K562 (cell line): ENCODE measurements around the gene KLHL6. TPM values are rescaled to one million over a fixed set of nuclear protein-coding genes. Genes with fewer than 3 reads are reported as not detected.

ENCODE experiments used
- ATAC-seq: fragments of 200-7000 bp; cut with Tn5 transposase; 3 replicates; pipeline ENCODE4 v1.9.1; 2020; ENCODE audit warnings: moderate library complexity
- BruUV-seq: library from RNA; stranded (reverse); fragments of 400-500 nt; replicated peaks from 2 replicates; lab custom pipeline; 2021; lab: Mats Ljungman, UMichigan
- CTCF ChIA-PET: fragments of 300-600 bp; formaldehyde crosslinking; extraction: SDS; loops from one replicate; lab custom pipeline; 2021; ENCODE audit warnings: low intra/inter-chr PET ratio; lab: Yijun Ruan, JAX
- POLR2A ChIA-PET: fragments of 300-600, 350-650 bp; sonication (Branson Sonifier 250); formaldehyde crosslinking; extraction: SDS; loops from one replicate; lab custom pipeline; 2021; ENCODE audit warnings: antibody characterized with exemption, inconsistent platforms; lab: Yijun Ruan, JAX
- DNase-seq, 4 experiments: peaks; one replicate each; pipeline versions ENCODE4 v3.0.0 to v3.0.0-alpha.2; 2011 to 2018; ENCODE audit warnings: low spot score in 3 of 4, mixed read lengths in 3 of 4; ENCODE audit errors: extremely low read depth in 1 of 4
- FAIRE-seq: peaks from 2 replicates; lab custom pipeline; 2011; peaks lifted over from hg19 to GRCh38; lab: Jason Lieb, UNC
- H2AFZ ChIP-seq: 2 replicates; pipeline ENCODE4 v1.6.0; 2011; ENCODE audit warnings: low read depth, low read length, control low read depth, inconsistent platforms
- H3K27ac ChIP-seq: fragments of 200-600 bp; 3 replicates; pipeline ENCODE4 v1.8.0; 2011; ENCODE audit warnings: low read depth, mild to moderate bottlenecking, control low read depth, inconsistent platforms, low read length, moderate library complexity, mixed read lengths; ENCODE audit errors: extremely low read depth
- H3K27me3 ChIP-seq, 2 experiments: fragments of 300-600 bp in 1 of 2; 2 replicates in 1 of 2; 3 replicates in 1 of 2; pipeline versions ENCODE4 v1.6.0 to v1.8.0; 2011; ENCODE audit warnings: inconsistent platforms in 2 of 2, low read length in 2 of 2, mild to moderate bottlenecking in 1 of 2, mixed read lengths in 1 of 2, moderate library complexity in 1 of 2; ENCODE audit not compliant: control insufficient read depth in 2 of 2, insufficient read depth in 2 of 2
- H3K36me3 ChIP-seq: fragments of 300-600 bp; 3 replicates; pipeline ENCODE4 v1.8.0; 2011; ENCODE audit warnings: mild to moderate bottlenecking, low read length, inconsistent platforms; ENCODE audit not compliant: control insufficient read depth, insufficient read depth
- H3K4me1 ChIP-seq, 2 experiments: fragments of 200-600 bp in 1 of 2; replicated peaks in 1 of 2; 2 replicates in 1 of 2; 3 replicates in 1 of 2; pipeline versions ENCODE4 v1.5.1 to v1.8.0; 2011; ENCODE audit warnings: inconsistent platforms in 2 of 2, low read length in 2 of 2, mild to moderate bottlenecking in 1 of 2, mixed read lengths in 1 of 2, moderate library complexity in 1 of 2; ENCODE audit not compliant: control insufficient read depth in 2 of 2, insufficient read depth in 2 of 2
- H3K4me2 ChIP-seq: 2 replicates; pipeline ENCODE4 v1.6.1; 2011; ENCODE audit warnings: low read length, control low read depth, inconsistent platforms, mixed read lengths; ENCODE audit not compliant: insufficient read depth
- H3K4me3 ChIP-seq: fragments of 200-600 bp; sonication (generic), shearing (Covaris generic); 2 replicates; pipeline ENCODE4 v1.5.1; 2016; ENCODE audit warnings: control low read depth, inconsistent platforms
- H3K79me2 ChIP-seq: fragments of 200-600 bp; 3 replicates; pipeline ENCODE4 v1.8.0; 2011; ENCODE audit warnings: low read length, inconsistent platforms; ENCODE audit not compliant: control insufficient read depth, insufficient read depth
- H3K9ac ChIP-seq, 2 experiments: 2 replicates each; pipeline versions ENCODE4 v1.6.0 to v1.6.1; 2011; ENCODE audit warnings: low read depth in 2 of 2, low read length in 2 of 2, control low read depth in 1 of 2, inconsistent platforms in 1 of 2, mild to moderate bottlenecking in 1 of 2, mixed read lengths in 1 of 2; ENCODE audit not compliant: insufficient read depth in 1 of 2
- H3K9me1 ChIP-seq: one replicate; pipeline ENCODE4 v1.6.0; 2011; ENCODE audit warnings: inconsistent platforms, mild to moderate bottlenecking, low read length, moderate library complexity; ENCODE audit not compliant: control insufficient read depth, insufficient read depth
- H3K9me3 ChIP-seq: replicated peaks from 2 replicates; pipeline ENCODE4 v1.5.1; 2011; ENCODE audit warnings: low read depth, low read length, inconsistent platforms; ENCODE audit not compliant: control insufficient read depth, insufficient read depth
- H4K20me1 ChIP-seq: replicated peaks from 2 replicates; pipeline ENCODE4 v1.6.1; 2011; ENCODE audit warnings: low read length, inconsistent platforms, mixed read lengths; ENCODE audit not compliant: control insufficient read depth, insufficient read depth
- BACH1 ChIP-seq: fragments of 200-800 bp; sonication (Bioruptor generic); IDR thresholded peaks from 2 replicates; pipeline ENCODE4 v1.6.1; 2016; ENCODE audit warnings: missing genetic modification characterization, missing compliant biosample characterization
- E2F1 ChIP-seq: sonication (generic); formaldehyde crosslinking; IDR thresholded peaks from 2 replicates; pipeline ENCODE4 v1.8.1; 2023; ENCODE audit warnings: mild to moderate bottlenecking, missing genetic modification reagents, moderate library complexity
- MXD1 ChIP-seq: fragments of 250-450 bp; sonication (Bioruptor Pico); IDR thresholded peaks from 2 replicates; pipeline ENCODE4 v1.8.0; 2021; ENCODE audit warnings: borderline replicate concordance, mild to moderate bottlenecking, moderate library complexity; ENCODE audit not compliant: poor library complexity, severe bottlenecking
- NFE2 ChIP-seq: IDR thresholded peaks from 2 replicates; pipeline ENCODE4 v1.6.1; 2014; ENCODE audit warnings: antibody characterized with exemption, low read depth
- ZNF277 ChIP-seq: fragments of 250-450 bp; sonication (Bioruptor Pico); IDR thresholded peaks from 2 replicates; pipeline ENCODE4 v1.8.0; 2022; ENCODE audit warnings: inconsistent platforms, mild to moderate bottlenecking, moderate library complexity, borderline replicate concordance
- WGBS: fragments of 100-300 bp; shearing (Covaris generic); methylation state at CpG from one replicate; pipeline ENCODE4 v1.1.6; 2016; ENCODE audit warnings: low coverage, mixed read lengths; ENCODE audit not compliant: insufficient coverage; ENCODE audit errors: missing lambda C conversion rate; 5-methylcytosine and 5-hydroxymethylcytosine counted together
- in situ Hi-C: fragments of 300-500 bp; cut with MboI; formaldehyde crosslinking; loops from 4 replicates; pipeline ENCODE4 v1.15.0; 2018; ENCODE audit warnings: inconsistent platforms, mixed read lengths
- intact Hi-C: fragments of 100-400 bp; cut with micrococcal nuclease; formaldehyde crosslinking; loops from 2 replicates; pipeline ENCODE4 v1.14.2; 2022
- polyA plus RNA-seq, 8 experiments: library from polyadenylated mRNA; depleted of rRNA in 4 of 8; stranded (reverse) in 5 of 8; unstranded in 3 of 8; fragments of >200 nt; fragmentation: Nextera tagmentation in 2 of 8; fragmentation: Illumina TruSeq in 1 of 8; extraction: Ambion mirVana in 2 of 8; extraction: Trizol in 1 of 8; gene quantifications; 2 replicates each; pipeline versions ENCODE4 v1.2.1 to v1.2.3, GENCODE V29; 2011 to 2014; ENCODE audit warnings: inconsistent platforms in 1 of 8, missing spikeins in 1 of 8
- total RNA-seq, 7 experiments: library from RNA; depleted of rRNA in 6 of 7; stranded (reverse); fragments of >200 nt in 6 of 7; fragmentation: Illumina TruSeq in 2 of 7; extraction: Trizol in 2 of 7; gene quantifications; 2 replicates each; pipeline versions ENCODE4 v1.2.1 to v1.2.3, GENCODE V29; 2011 to 2021; ENCODE audit warnings: low replicate concordance in 1 of 7

Gene KLHL6
- total and polyA plus RNA-seq, 9 of the 15 experiments (the other 6 are each of a cell fraction or from before 2014, with no cell fraction given): 0.18 to 2.1 (median 1.4) TPM

GRCh38 chr3:183508821-183509220, 46.7 kb downstream of the KLHL6 start:
- Histone ChIP-seq H3K4me3 (no peak overlapping the region), H3K79me2 (no peaks in the 10 kb centered on the region), H3K36me3 (no peaks in the 10 kb centered on the region), H2AFZ (no peak overlapping the region), H3K4me2 (no peak overlapping the region), H4K20me1 (no peaks in the 10 kb centered on the region), H3K9me1 (no peaks in the 10 kb centered on the region), H3K27ac (no peak overlapping the region), H3K4me1 (no peaks in the 10 kb centered on the region; a peak in 2 of 5 replicates), H3K9me3 (no peaks in the 10 kb centered on the region), H3K27me3 (no peaks in the 10 kb centered on the region), H3K9ac (no peak overlapping the region)
- POLR2A ChIA-PET: interaction anchor here (0.8 to 1.1 kb wide), 2 partner anchors 8 to 29 kb away, joined by 3 to 4 read pairs; no protein-coding TSS in a partner anchor
- WGBS: 32% methylated on average over 2 of the region's 2 CpGs
- FAIRE-seq (no peak), DNase-seq (no peak), ATAC-seq (no peak)
- CTCF ChIA-PET: no interaction called here
- intact Hi-C loops: no loop called here
- in situ Hi-C loops: no loop called here
- no peak for TF ChIP-seq MXD1
- TF ChIP-seq NFE2: peak; percentile 25; the same call in 1 of the 2 replicates
- 0 out of 2 replicates have a peak, but pooled peaks have one; percentile 30 for TF ChIP-seq BACH1 (tag)
- TF ChIP-seq E2F1 (CRISPR knock-in tag): no peak
- 0 out of 2 replicates have a peak, but pooled peaks have one; percentile 69 for TF ChIP-seq ZNF277 (CRISPR knock-in tag)
- BruUV-seq: no TSS peak
